GM19468 (cell line): ENCODE measurements around the gene YDJC.
"Not testable (repeated sequence)": the region's sequence is repeated elsewhere in the genome, so short reads cannot be mapped to it uniquely, and the experiment has no call there.

Experiments used
- ATAC-seq: cut with Tn5 transposase; IDR thresholded peaks from one replicate; pipeline ENCODE4 v1.9.1; 2021; ENCODE audit warnings: mild to moderate bottlenecking, moderate library complexity, moderate number of reproducible peaks; ENCODE audit not compliant: unreplicated experiment; ENCODE audit errors: extremely low read depth

The YDJC gene

GRCh38 chr22:21634844-21635243, 5.0 kb upstream of the YDJC start:
- ATAC-seq = no peak

- ATAC-seq = no peak
Measured at GRCh38 chr22:21634081-21634480, 4.3 kb upstream of the YDJC start.

GRCh38 chr22:21633481-21633880, 3.7 kb upstream of the YDJC start:
- no peak for ATAC-seq

GRCh38 chr22:21632931-21633330, 3.1 kb upstream of the YDJC start:
- no peak for ATAC-seq

- no peak for ATAC-seq
Measured at GRCh38 chr22:21632237-21632895, 2.5 kb upstream of the YDJC start, which contains the start of gene CCDC116. CCDC116 (plus strand) TSS chr22:21632760; CDS start chr22:21633182, 422 bp downstream.

- no peak for ATAC-seq
Measured at GRCh38 chr22:21631025-21631424, 1.2 kb upstream of the YDJC start.

GRCh38 chr22:21628386-21629254, 1.2 kb downstream of the YDJC start:
- ATAC-seq = no peak

GRCh38 chr22:21626735-21627469, 2.9 kb downstream of the YDJC start:
- ATAC-seq = no peak

GRCh38 chr22:21626073-21626734, 3.6 kb downstream of the YDJC start:
- no peak for ATAC-seq

- ATAC-seq = no peak
Measured at GRCh38 chr22:21624880-21625791, 4.7 kb downstream of the YDJC start.

GRCh38 chr22:21624120-21624879, 5.5 kb downstream of the YDJC start:
- ATAC-seq = no peak

- no peak for ATAC-seq
Measured at GRCh38 chr22:21623648-21623970, 6.2 kb downstream of the YDJC start.

GRCh38 chr22:21622919-21623647, 6.7 kb downstream of the YDJC start:
- no peak for ATAC-seq

GRCh38 chr22:21622011-21622918, 7.6 kb downstream of the YDJC start:
- no peak for ATAC-seq

- ATAC-seq = no peak
Measured at GRCh38 chr22:21621025-21621424, 8.8 kb downstream of the YDJC start.

GRCh38 chr22:21617337-21617736, 12.5 kb downstream of the YDJC start:
- ATAC-seq = not testable (repeated sequence)

GRCh38 chr22:21615731-21616130, 14.1 kb downstream of the YDJC start:
- no peak for ATAC-seq
